Fibroblast of peridontal ligament (primary cell): ENCODE measurements around the gene ALPK1.
"Not testable (repeated sequence)": the region's sequence is repeated elsewhere in the genome, so short reads cannot be mapped to it uniquely, and the experiment has no call there.

Experiments used
- DNase-seq: peaks from one replicate; pipeline ENCODE4 v3.0.0-alpha.2; 2010; ENCODE audit errors: extremely low read depth

The ALPK1 gene

DNA sequence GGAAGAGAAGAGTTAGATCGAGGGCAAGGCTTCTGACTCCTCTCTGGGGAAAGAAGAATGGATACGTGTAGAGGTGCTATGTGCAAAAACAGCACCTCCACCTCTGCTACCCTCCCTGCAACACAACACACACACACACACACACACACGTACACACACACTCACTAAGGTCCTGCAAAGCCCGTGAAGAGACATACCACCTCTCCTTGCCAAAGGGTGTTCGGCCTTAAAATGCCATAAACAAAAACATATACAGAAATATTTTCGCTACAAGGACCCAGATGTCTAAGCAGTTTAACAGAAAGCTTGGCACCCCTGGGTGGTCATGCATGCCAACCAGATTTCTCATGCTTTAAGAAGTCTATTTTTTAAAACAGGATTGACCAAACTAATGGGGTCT, 13.0 kb upstream of the ALPK1 start:
- no peak for DNase-seq

DNA sequence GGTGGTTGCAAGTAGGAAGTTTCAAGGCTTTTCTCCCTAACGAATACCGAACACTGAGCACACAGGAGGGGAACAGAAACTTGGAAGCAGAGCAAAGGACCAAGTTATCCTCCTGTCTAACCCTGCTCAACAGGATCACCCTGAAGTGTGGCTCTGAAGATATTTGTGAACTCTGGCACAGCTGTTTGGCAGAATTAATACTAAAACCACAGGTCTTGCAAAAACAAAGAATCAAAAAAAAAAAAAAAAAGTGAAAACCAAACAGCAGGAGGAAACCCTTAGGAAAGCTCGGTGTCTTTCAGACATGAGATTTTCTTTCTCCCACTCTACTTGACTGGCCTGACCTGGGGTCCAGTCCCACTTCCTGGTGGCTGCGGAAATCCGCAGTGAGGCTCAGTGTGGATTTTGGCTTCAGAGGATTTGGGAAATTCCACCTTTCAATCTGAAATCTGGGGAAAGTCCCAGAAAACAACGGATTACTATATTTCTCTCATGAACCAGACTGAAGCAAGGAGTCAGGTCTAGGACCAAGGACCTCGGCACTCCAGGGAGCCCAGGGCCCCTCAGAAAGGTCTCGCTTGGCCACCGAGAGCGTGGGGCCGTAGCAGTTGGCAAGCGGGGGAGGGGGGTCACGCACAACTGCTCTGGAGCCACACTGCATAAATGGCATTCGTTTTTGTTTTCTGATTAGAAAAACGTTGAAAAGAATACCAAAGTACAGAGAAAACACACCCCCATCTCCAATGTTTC, 12.3 kb upstream of the ALPK1 start:
- peak; percentile 42 for DNase-seq

DNA sequence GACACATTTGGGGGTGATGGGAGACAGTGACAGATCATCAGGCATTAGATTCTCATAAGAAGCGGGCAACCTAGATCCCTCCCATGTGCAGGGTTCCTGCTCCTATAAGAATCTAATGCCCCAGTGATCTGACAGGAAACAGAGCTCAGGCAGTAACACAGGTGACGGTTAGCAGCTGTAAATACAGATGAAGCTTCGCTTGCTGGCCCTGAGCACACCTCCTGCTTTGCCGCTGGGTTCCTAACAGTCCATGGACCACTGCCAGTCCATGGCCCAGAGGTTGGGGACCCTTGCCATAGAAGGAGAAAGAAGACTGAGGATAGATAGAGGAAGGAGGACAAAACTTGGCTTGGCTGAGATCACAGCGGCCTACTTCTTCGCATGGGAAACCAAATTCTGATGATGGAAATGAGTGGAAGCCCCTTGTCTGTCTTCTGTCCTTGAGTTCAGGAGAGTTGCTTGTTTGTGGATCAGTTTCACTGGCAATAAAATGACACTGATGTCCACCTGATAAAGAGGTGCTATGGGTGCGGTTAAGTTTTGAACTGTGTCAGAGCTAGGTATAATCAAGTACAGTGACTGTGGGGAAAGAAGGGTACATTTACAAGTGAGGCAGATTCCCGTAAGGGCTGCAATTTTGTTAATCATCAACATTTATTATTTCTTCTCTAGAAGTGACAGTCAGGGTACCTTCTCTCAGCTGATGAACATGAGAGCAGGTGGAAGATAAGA, 9.7 kb upstream of the ALPK1 start:
- no peak for DNase-seq

DNA sequence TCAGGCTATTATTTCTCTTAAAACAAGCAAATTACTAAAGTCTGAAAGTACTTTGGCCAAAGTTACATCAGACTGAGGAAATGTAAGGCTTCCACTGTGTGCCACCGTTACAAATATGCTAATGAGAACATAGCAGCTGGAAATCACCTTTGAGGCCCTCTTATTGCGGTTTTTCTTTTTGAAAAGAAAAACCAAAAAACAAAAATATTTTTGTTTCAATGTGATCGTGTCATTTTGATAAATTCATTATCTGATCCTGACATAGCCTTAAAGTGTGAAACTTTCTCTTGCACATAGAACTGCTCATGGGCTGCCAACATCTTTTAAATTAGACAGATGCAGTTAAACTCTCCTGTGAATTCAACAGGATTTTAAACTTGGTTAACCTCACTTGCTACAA, 8.7 kb upstream of the ALPK1 start:
- no peak for DNase-seq

DNA sequence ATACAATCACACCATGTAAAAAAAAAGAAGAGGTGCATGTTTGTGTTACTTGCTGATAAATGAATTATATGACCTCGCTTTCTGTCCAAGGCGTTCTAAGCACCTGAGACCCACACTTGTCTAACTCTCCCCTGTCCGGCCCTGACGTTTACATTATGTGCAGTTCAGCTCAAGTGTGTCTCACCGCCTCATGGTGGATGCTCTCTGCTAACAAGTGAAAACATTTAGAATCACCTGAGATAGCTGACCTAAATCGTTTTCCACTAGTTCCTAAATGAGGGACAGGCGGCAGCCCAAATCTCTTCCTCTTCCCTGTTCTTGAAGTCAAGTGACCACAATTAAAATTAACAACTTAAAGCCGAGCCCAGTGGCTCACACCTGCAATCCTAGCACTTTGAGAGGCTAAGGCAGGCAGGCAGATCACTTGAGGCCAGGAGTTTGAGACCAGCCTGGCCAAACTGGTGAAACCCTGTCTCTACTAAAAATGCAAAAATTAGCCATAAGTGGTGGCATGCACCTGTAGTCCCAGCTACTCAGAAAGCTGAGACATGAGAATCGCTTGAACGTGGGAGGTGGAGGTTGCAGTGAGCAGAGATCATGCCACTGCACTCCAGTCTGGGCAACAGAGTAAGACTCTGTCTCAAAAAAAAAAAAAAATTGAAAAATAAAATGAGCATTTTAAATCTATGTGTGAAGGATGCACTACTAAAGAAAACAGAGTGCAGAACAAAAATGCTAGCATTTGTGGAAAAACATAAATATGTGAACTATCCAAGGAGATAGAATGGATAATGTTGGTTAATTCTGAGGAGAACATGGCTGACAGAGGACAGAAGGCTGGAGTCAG, 7.5 kb upstream of the ALPK1 start:
- DNase-seq: no peak

DNA sequence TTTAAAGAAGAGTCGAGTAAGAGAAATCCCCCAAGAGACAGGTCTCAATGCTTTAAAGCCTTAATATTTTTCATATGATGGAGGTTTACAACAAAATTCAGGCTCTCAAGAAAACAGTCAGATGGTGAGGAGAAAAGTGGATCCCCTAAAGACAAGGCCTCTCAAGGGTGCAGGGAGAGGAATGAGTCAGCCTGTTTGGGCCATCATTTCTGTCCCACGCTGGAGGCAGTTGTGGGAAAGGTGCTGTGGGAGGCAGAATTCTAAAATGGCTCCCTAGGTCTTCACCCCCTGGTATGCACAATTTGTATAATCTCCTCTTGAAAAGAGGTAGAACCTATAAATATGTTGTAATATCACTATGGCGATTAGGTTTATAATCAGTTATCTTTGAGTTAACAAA, 6.8 kb upstream of the ALPK1 start:
- DNase-seq: no peak

DNA sequence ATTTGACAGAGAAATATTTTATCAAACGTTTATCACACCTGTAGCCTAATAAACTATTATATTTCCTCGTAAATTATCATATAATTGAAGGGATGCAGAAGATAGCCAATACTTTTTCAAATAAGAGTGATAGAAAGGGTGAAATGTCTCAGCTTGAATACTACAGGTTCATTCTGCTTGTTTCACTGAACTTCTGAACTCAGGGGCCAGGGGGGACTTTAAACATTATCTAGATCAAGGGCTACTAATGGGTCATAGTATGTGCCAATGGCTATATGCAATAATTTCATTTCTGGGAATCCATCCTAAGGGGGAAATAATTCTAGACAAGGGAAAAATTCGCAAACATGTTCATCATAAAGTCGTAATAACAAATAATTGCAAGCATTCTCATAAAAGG, 2.6 kb downstream of the ALPK1 start:
- DNase-seq: no peak

DNA sequence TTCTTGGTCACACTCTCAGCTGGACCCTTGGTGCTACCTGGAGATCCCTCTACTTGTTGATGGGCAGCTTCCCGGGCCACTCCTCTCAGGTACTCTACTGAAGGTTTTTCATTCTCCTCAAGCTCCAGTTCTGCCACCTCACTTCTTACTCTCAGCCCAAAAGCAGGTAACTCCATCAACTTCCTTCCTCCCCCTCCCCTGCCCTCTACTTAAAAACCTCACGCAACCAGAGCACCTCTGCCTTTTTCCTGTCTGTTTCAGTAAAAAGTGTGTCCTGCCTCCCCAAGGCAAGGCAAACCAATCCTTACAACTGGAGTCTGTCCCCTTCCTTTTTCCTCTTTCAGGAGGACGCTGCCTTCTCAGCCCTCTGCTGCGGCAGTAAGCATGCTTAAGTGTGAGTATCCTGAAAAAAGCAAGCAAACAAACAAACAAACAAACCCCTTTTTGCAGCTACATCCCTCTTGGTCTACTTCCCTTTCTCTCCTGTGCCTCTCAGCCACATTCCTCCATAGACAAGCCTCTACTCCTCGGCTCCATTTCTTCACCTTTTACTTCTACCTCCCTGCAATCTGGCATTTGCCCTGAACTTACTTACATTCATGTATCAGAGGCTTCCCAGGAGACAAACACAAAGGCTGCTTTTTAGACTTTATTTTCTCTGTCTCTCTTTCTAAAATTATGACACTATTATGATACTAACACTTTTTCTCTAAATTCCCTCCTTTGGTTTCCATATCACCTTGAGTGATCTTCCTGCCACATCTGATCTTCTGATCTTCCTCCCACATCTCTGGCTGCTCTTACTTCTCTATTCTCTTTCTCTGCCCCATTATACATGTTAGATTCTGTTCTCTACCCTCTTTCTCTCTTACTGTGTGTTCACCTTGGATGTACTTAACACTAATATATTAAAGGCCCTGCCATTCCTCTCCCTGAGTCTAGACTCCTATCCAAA, 5.4 kb downstream of the ALPK1 start:
- DNase-seq: no peak

DNA sequence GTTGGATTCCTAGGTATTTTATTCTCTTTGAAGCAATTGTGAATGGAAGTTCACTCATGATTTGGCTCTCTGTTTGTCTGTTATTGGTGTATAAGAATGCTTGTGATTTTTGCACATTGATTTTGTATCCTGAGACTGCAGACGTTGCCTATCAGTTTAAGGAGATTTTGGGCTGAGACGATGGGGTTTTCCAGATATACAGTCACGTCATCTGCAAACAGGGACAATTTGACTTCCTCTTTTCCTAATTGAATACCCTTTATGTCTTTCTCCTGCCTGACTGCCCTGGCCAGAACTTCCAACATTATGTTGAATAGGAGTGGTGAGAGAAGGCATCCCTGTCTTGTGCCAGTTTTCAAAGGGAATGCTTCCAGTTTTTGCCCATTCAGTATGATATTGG, 8.3 kb downstream of the ALPK1 start:
- not testable (repeated sequence) for DNase-seq

DNA sequence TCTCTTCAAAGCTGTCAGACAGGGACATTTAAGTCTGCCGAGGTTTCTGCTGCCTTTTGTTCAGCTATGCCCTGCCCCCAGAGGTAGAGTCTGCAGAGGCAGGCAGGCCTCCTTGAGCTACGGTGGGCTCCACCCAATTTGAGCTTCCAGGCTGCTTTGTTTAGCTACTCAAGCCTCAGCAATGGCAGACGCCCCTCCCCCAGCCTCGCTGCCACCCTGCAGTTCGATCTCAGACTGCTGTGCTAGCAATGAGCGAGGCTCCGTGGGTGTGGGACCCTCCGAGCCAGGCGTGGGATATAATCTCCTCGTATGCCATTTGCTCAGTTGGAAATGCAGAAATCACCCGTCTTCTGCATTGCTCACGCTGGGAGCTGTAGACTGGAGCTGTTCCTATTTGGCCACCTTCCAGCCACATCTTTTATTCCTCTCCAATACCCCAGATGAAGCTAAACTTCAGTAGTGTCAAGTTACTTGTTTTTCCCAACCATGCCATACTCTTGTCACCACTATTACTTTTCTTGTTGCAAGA, 12.2 kb downstream of the ALPK1 start:
- DNase-seq: peak; percentile 55

DNA sequence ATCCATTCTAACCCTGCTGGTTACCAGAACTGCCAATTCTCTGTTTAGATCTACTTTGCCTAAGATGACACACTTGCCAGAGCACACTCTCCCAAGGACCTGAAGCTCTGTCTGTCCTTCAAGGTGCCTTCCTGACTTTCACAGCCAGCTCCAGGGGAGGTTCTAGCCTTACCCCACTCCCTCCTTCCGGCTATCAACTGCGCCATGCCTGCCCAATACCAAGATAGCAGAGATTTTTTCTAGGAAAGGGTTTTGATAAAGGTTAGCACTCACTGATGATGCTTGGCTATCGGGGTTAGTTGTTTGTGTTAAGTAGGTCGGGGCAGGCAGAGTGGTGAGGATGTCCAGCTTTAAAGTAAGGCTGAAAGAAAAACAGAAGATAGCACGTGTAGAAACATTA, 14.3 kb downstream of the ALPK1 start:
- DNase-seq: no peak

DNA sequence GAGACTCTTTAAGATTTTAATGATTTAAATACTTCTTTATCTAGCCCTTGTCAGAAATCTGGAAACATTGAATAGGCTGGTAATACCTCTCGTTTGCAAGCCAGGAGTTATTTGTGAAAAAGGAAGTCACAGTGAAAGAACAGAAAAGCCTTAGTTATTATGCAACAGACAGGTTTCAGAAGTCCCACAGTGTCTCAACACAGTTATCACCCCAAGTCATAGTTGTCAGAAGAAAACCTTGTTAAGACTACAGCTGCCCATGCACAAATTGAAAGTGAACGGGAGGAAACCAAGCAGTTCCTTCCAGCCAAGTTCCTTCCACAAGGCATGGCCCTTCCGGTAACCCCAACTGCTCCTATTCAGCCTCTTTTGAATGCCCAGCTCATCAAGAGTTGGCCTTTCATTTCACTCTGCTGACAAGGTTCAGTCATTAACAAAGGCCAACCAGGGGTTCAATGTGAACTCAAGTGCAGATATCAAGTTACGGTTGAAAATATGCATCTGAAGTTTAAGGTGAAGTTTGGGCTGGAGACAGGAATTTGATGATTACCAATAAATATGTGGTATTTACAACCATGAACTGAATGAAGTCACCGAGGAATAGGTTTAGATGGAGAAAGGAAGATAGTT, 15.6 kb downstream of the ALPK1 start:
- DNase-seq: no peak

DNA sequence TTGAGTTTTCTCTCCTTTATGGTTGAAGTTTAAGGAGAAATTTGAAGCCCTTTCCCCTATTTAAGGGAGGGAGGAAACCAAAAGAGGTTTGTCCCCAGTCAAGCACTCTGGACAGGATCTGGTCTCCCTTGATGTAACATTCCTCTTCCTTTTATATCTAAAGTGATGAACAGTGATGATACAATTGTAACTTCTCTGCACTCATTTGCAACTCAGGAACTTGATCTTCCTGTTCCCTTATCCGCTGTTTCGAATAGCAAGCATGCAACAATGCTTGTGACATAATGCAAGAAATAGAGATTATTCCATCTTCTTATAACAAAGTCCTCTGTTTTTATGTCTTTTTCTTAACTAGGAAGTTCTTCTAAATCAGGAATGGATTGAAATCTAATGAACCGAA, 18.3 kb downstream of the ALPK1 start:
- no peak for DNase-seq

DNA sequence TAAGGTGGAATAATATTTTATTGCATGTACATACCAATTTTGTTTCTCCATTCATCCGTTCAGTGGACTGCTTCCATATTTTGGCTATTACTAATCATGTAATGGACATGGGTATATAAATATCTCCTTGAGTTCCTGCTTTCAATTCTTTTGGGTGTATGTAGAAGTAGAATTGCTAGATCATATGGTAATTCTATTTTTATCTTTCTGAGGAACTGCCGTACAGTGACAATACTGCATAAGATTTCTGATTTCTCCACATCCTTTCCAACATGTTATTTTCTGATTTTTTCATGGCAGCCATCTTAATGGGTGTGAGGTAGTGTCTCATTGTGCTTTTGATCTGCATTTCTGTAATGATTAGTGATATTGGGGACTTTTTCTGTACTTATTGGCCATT, 19.2 kb downstream of the ALPK1 start:
- DNase-seq: no peak

DNA sequence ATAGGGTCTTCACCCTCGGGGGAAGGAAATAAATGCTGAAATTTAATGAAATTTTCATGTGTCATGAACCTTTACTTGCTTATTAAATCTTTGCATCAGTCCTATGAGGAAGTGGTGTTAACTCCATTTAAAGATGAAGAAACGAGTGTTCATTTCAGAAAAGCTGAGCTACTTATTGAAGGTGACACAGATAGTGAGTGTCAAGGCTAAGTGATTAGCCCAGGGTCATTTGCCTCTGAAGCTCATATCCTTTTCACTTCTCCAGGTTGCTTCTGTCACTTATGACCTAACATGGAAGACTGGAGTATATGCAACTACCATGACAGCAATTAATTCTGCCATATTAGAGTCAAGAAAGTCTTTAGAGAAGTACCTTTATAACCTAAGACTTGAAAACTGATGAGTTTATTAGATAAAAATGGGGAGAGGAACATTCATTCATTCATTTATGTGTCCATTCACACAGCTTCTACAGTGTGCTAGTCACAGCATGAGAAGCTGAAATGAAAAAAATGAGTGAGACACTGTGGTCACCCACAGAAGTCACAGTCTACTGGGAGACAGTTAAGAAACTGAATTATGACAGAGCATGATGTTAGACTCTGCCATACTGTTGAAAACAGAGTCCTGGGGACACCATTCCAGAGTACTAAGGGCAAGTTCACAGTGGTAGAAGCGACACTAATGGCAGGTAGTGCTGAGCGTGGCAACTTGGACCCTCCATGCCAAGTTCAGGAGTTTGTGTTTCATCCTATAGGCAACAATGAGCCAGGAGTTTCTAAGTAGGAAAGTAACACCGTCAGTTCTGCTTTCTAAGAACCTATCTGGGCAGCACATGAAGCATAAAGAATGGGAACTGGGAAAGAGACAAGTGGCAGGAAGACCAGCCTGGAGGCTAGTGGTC, 21.3 kb downstream of the ALPK1 start:
- no peak for DNase-seq

DNA sequence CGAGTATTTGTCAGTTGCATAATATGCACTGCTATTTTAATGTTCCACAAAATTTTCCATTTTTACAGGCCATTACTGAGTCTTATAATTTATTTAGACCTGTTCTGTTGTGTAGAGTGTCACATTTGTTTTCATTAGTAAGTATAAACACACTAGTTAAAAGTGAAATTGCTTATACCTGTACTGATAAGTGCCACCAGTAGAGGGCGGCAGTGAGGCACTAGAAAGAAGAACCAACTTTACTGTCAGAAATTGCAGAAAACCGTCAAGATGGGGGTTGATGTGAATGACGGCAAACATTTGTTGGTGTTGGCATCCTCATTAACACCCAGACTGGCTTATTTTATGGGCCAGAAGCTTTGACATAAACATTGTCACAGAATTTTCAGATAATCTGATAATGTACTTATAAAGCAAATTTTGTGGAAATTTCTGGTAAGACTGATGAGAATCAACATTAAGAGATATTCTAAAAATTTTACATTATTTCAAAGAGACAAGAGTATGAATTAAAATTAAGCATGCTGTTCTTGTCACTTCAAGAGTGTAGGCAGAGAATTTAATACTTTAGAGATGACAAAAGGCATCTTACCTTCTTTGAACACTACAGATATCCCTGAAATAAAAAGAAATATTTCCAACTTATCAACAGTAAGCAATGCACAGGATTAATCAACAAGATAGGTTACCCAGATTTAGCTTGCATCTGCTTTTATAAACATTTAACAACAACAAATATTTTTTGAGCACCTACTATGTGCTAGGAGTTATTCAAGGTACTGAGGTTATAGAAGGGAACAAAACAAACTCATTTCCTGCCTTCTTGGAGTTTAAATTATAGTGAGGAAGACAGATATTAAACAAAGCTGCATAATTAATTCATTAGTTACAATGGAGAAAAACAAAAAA, 24.9 kb downstream of the ALPK1 start:
- peak; percentile 67 for DNase-seq

DNA sequence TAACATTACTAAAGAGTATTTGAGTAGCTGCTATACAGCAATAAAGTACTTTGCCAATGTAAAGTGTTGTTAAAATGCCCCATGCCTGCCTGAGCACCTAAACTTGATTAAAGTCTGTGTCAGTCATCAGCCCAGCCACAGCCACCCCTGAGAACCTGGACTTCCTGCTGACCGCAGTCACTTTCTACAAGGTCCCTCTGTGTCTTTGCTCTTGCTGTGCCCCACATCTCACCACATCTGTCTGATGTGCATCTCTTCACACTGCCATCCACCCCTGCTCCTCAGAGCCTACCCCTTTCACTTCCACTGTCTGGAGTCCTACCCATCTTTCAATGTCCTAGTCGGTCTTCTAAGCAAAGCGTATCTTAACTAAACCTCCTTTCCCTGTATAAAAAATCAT, 25.7 kb downstream of the ALPK1 start:
- no peak for DNase-seq

DNA sequence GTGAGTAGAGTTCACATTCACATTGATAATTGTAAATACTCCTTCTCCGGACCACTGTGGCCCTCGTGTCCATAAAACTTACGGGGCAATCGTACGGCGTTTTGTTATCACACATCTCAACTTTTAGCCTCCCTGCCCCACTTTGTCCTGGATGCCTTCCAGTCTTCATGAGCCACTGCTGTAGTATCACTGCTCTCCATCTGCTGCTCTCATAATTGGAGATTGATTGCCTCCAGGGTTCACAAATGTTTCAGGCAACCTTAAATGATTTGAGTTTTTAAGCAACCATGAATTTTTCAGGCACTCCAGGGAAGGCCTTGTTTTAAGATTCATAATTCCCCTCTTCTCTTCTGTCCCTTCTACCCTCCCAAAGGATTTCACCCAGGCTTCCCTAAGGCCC, 28.4 kb downstream of the ALPK1 start:
- DNase-seq: no peak
